Measurements from ENCODE around the gene ABCB6.
"Not testable (repeated sequence)": the region's sequence is repeated elsewhere in the genome, so short reads cannot be mapped to it uniquely, and the experiment has no call there.

Gene ABCB6

DNA sequence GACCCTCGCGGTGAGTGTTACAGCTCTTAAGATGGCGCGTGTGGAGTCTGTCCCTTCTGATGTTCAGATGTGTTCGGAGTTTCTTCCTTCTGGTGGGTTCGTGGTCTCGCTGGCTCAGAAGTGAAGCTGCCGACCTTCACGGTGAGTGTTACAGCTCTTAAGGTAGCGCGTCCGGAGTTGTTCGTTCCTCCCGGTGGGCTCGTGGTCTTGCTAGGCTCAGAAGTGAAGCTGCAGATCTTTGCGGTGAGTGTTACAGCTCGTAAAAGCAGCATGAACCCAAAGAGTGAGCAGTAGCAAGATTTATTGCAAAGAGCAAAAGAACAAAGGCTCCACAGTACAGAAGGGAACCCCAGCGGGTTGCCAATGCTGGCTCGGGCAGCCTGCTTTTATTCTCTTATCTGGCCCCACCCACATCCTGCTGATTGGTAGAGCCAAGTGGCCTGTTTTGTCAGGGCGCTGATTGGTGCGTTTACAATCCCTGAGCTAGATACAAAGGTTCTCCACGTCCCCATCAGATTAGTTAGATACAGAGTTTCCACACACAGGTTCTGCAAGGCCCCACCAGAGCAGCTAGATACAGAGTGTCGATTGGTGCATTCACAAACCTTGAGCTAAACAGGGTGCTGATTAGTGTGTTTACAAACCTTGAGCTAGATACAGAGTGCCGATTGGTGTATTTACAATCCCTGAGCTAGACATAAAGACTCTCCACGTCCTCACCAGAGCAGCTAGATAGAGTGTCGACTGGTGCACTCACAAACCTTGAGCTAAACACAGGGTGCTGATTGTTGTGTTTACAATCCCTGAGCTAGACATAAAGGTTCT, 18.0 kb downstream of the ABCB6 start:
- H3K4me1 ChIP-seq (ENCODE audit: control insufficient read depth, insufficient read depth, low read length); H3K9ac ChIP-seq (ENCODE audit: low read length); H3K9me3 ChIP-seq (ENCODE audit: control insufficient read depth, low read length); H3K4me3 ChIP-seq (ENCODE audit: low read length); H3K36me3 ChIP-seq (ENCODE audit: control insufficient read depth, insufficient read depth, low read length, severe bottlenecking); H3K27me3 ChIP-seq (replicated peaks; ENCODE audit: control insufficient read depth, insufficient read depth, low read length); DNase-seq (ENCODE audit: low read depth): not testable (repeated sequence)

GRCh38 chr2:219199470-219200211, 19.1 kb downstream of the ABCB6 start:
- no peaks in the 10 kb centered on the region for H3K9me3 ChIP-seq (ENCODE audit: control insufficient read depth, low read length)
- H3K27me3 ChIP-seq (replicated peaks; ENCODE audit: control insufficient read depth, insufficient read depth, low read length): peaks cover 8% of the 10 kb centered on the region
- H3K4me1 ChIP-seq (ENCODE audit: control insufficient read depth, insufficient read depth, low read length): peaks cover 6% of the 10 kb centered on the region
- H3K4me3 ChIP-seq (ENCODE audit: low read length): no peak overlapping the region
- no peak overlapping the region for H3K9ac ChIP-seq (ENCODE audit: low read length)
- no peak for DNase-seq (ENCODE audit: low read depth)
- no peaks in the 10 kb centered on the region for H3K36me3 ChIP-seq (ENCODE audit: control insufficient read depth, insufficient read depth, low read length, severe bottlenecking)

DNA sequence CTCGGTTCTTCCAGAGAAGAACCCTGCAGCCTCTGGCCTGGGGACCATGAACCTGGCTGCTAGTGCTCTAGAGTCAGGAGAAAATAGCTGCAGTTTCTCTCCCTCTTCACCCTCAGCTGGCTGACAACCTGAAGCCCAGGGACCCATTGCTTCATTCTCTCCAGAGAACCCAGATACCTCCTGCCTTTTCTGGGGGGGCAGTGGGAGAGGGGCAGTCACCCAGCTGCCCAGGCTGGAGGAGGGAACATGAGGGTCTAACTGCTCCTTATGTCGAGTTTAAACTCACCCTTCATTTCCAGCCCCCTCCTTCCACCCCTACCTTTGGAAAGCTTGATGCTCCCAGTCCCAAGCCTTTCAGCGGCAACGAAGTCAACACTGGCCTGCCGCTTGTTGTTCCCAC, 19.8 kb downstream of the ABCB6 start:
- no peak for DNase-seq (ENCODE audit: low read depth)

DNA sequence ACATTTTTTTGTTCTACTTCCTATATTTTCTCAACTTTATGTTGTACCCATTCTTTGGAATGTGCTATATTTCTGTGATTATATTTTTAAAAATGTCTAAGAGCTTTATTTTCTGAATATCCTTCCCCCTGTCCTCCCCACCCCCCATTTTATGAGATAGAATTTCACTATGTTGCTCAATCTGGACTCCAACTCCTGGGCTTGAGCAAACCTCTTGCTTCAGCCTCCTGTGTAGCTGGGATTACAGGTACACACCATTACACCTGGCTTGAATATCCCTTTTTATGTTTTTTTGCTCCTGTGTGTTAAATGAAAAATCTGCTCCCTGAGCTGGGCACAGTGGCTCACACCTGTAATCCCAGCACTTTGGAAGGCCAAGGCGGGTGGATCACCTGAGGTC, 21.4 kb downstream of the ABCB6 start:
- Histone ChIP-seq H3K4me3 (ENCODE audit: low read length) (no peak overlapping the region), H3K4me1 (ENCODE audit: control insufficient read depth, insufficient read depth, low read length) (peaks cover 6% of the 10 kb centered on the region), H3K27me3 (replicated peaks; ENCODE audit: control insufficient read depth, insufficient read depth, low read length) (peaks cover 8% of the 10 kb centered on the region), H3K9me3 (ENCODE audit: control insufficient read depth, low read length) (no peaks in the 10 kb centered on the region), H3K36me3 (ENCODE audit: control insufficient read depth, insufficient read depth, low read length, severe bottlenecking) (no peaks in the 10 kb centered on the region), H3K9ac (ENCODE audit: low read length) (no peak overlapping the region)
- DNase-seq (ENCODE audit: low read depth): no peak

More for the DNA sequence above, 19.8 kb downstream of the ABCB6 start:
- H3K9ac ChIP-seq (ENCODE audit: low read length): no peak overlapping the region
- H3K9me3 ChIP-seq (ENCODE audit: control insufficient read depth, low read length): no peaks in the 10 kb centered on the region
- no peaks in the 10 kb centered on the region for H3K36me3 ChIP-seq (ENCODE audit: control insufficient read depth, insufficient read depth, low read length, severe bottlenecking)
- H3K4me3 ChIP-seq (ENCODE audit: low read length): no peak overlapping the region
- peaks cover 6% of the 10 kb centered on the region for H3K4me1 ChIP-seq (ENCODE audit: control insufficient read depth, insufficient read depth, low read length)
- peaks cover 8% of the 10 kb centered on the region for H3K27me3 ChIP-seq (replicated peaks; ENCODE audit: control insufficient read depth, insufficient read depth, low read length)

GRCh38 chr2:219186754-219187456, 31.9 kb downstream of the ABCB6 start:
- Histone ChIP-seq H3K9ac (ENCODE audit: low read length) (no peak overlapping the region), H3K36me3 (ENCODE audit: control insufficient read depth, insufficient read depth, low read length, severe bottlenecking) (peaks cover 35% of the 10 kb centered on the region), H3K27me3 (replicated peaks; ENCODE audit: control insufficient read depth, insufficient read depth, low read length) (no peaks in the 10 kb centered on the region), H3K9me3 (ENCODE audit: control insufficient read depth, low read length) (no peaks in the 10 kb centered on the region), H3K4me3 (ENCODE audit: low read length) (no peak overlapping the region), H3K4me1 (ENCODE audit: control insufficient read depth, insufficient read depth, low read length) (no peaks in the 10 kb centered on the region)
- DNase-seq (ENCODE audit: low read depth): no peak

DNA sequence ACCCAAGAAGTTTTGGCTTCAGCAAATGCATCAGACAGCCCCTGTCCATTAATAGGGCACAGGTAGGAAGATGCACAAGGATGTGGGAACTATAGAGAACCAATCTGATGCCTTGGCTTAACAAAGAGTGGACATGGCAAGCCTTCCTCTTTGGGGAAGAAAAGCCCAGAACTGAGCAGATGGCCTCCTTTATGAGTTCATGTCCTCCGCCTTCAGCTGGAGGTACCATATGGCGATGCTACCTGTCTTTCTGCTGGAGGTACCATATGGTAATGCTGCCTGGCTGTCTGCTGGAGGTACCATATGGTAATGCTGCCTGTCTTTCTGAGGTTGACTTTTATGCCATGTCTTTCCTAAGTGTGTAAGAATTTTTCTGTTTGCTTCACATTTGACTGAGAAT, 34.6 kb downstream of the ABCB6 start:
- no peak overlapping the region for H3K4me3 ChIP-seq (ENCODE audit: low read length)
- no peak overlapping the region for H3K9ac ChIP-seq (ENCODE audit: low read length)
- no peaks in the 10 kb centered on the region for H3K27me3 ChIP-seq (replicated peaks; ENCODE audit: control insufficient read depth, insufficient read depth, low read length)
- no peak for DNase-seq (ENCODE audit: low read depth)
- H3K4me1 ChIP-seq (ENCODE audit: control insufficient read depth, insufficient read depth, low read length): peaks cover 6% of the 10 kb centered on the region
- H3K36me3 ChIP-seq (ENCODE audit: control insufficient read depth, insufficient read depth, low read length, severe bottlenecking): peaks cover 56% of the 10 kb centered on the region
- H3K9me3 ChIP-seq (ENCODE audit: control insufficient read depth, low read length): no peaks in the 10 kb centered on the region

GRCh38 chr2:219183151-219183772, 35.5 kb downstream of the ABCB6 start:
- Histone ChIP-seq H3K9me3 (ENCODE audit: control insufficient read depth, low read length) (no peaks in the 10 kb centered on the region), H3K4me3 (ENCODE audit: low read length) (no peak overlapping the region), H3K4me1 (ENCODE audit: control insufficient read depth, insufficient read depth, low read length) (peaks cover 11% of the 10 kb centered on the region), H3K9ac (ENCODE audit: low read length) (no peak overlapping the region), H3K27me3 (replicated peaks; ENCODE audit: control insufficient read depth, insufficient read depth, low read length) (no peaks in the 10 kb centered on the region), H3K36me3 (ENCODE audit: control insufficient read depth, insufficient read depth, low read length, severe bottlenecking) (peaks cover 56% of the 10 kb centered on the region)
- no peak for DNase-seq (ENCODE audit: low read depth)

DNA sequence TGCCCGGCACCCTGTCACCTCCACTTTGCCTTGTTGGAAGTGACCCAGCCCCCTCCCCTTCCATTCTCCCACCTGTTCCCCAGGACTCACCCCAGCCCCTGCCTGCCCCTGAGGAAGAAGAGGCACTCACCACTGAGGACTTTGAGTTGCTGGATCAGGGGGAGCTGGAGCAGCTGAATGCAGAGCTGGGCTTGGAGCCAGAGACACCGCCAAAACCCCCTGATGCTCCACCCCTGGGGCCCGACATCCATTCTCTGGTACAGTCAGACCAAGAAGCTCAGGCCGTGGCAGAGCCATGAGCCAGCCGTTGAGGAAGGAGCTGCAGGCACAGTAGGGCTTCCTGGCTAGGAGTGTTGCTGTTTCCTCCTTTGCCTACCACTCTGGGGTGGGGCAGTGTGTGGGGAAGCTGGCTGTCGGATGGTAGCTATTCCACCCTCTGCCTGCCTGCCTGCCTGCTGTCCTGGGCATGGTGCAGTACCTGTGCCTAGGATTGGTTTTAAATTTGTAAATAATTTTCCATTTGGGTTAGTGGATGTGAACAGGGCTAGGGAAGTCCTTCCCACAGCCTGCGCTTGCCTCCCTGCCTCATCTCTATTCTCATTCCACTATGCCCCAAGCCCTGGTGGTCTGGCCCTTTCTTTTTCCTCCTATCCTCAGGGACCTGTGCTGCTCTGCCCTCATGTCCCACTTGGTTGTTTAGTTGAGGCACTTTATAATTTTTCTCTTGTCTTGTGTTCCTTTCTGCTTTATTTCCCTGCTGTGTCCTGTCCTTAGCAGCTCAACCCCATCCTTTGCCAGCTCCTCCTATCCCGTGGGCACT, 36.2 kb downstream of the ABCB6 start:
- Histone ChIP-seq H3K36me3 (ENCODE audit: control insufficient read depth, insufficient read depth, low read length, severe bottlenecking) (peaks cover 56% of the 10 kb centered on the region), H3K4me3 (ENCODE audit: low read length) (no peak overlapping the region), H3K9me3 (ENCODE audit: control insufficient read depth, low read length) (no peaks in the 10 kb centered on the region), H3K9ac (ENCODE audit: low read length) (no peak overlapping the region), H3K27me3 (replicated peaks; ENCODE audit: control insufficient read depth, insufficient read depth, low read length) (no peaks in the 10 kb centered on the region), H3K4me1 (ENCODE audit: control insufficient read depth, insufficient read depth, low read length) (peaks cover 11% of the 10 kb centered on the region)
- no peak for DNase-seq (ENCODE audit: low read depth)

DNA sequence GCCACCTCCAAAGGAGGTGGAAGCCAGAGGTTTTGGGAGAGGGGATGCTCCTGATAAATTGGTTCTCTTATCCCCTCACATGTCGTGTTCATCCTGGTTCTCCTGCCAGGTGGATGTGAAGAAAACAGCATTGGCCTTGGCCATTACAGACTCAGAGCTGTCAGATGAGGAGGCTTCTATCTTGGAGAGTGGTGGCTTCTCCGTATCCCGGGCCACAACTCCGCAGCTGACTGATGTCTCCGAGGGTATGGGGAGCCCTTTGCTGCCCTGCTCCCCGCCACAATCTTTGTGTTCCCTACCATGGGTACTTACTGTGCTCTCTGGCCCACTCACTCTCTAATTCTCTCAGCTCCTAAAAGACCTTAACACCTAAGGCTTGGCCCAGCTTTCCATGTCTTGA, 37.2 kb downstream of the ABCB6 start:
- no peak for DNase-seq (ENCODE audit: low read depth)
- Histone ChIP-seq H3K27me3 (replicated peaks; ENCODE audit: control insufficient read depth, insufficient read depth, low read length) (no peaks in the 10 kb centered on the region), H3K9me3 (ENCODE audit: control insufficient read depth, low read length) (no peaks in the 10 kb centered on the region), H3K9ac (ENCODE audit: low read length) (no peak overlapping the region), H3K4me3 (ENCODE audit: low read length) (no peak overlapping the region), H3K36me3 (ENCODE audit: control insufficient read depth, insufficient read depth, low read length, severe bottlenecking) (peaks cover 56% of the 10 kb centered on the region), H3K4me1 (ENCODE audit: control insufficient read depth, insufficient read depth, low read length) (peaks cover 17% of the 10 kb centered on the region)

- H3K4me3 ChIP-seq (ENCODE audit: low read length): no peak overlapping the region
- peaks cover 56% of the 10 kb centered on the region for H3K36me3 ChIP-seq (ENCODE audit: control insufficient read depth, insufficient read depth, low read length, severe bottlenecking)
Observed at GRCh38 chr2:219180961-219181360, 37.8 kb downstream of the ABCB6 start.

More at GRCh38 chr2:219180961-219181360, 37.8 kb downstream of the ABCB6 start:
- no peak for DNase-seq (ENCODE audit: low read depth)
- Histone ChIP-seq H3K4me1 (ENCODE audit: control insufficient read depth, insufficient read depth, low read length) (peaks cover 19% of the 10 kb centered on the region), H3K27me3 (replicated peaks; ENCODE audit: control insufficient read depth, insufficient read depth, low read length) (no peaks in the 10 kb centered on the region), H3K9ac (ENCODE audit: low read length) (no peak overlapping the region), H3K9me3 (ENCODE audit: control insufficient read depth, low read length) (no peaks in the 10 kb centered on the region)
